Osteoblast (primary cell): ENCODE measurements around the gene ALLC. TPM values are rescaled to one million over a fixed set of nuclear protein-coding genes. Genes with fewer than 3 reads are reported as not detected.
"Not testable (repeated sequence)": the region's sequence is repeated elsewhere in the genome, so short reads cannot be mapped to it uniquely, and the experiment has no call there.

Experiments used
- DNase-seq: peaks from one replicate; pipeline ENCODE4 v3.0.0; 2011; ENCODE audit warnings: low spot score, mixed read lengths; ENCODE audit not compliant: insufficient read length; ENCODE audit errors: missing footprints
- H2AFZ ChIP-seq: 2 replicates; pipeline ENCODE4 v1.6.0; 2011; ENCODE audit warnings: mild to moderate bottlenecking, low read length
- H3K27ac ChIP-seq: 2 replicates; pipeline ENCODE4 v1.5.1; 2011; ENCODE audit warnings: mild to moderate bottlenecking, low read depth, low read length, moderate library complexity
- H3K27me3 ChIP-seq: 2 replicates; pipeline ENCODE4 v1.6.0; 2012; ENCODE audit warnings: mild to moderate bottlenecking, control low read depth, inconsistent platforms, low read length, moderate library complexity; ENCODE audit not compliant: insufficient read depth
- H3K36me3 ChIP-seq: 2 replicates; pipeline ENCODE4 v1.5.1; 2011; ENCODE audit warnings: mild to moderate bottlenecking, low read length, control low read depth, moderate library complexity; ENCODE audit not compliant: insufficient read depth
- H3K4me1 ChIP-seq: 2 replicates; pipeline ENCODE4 v1.5.1; 2011; ENCODE audit warnings: mild to moderate bottlenecking, low read length, control low read depth, moderate library complexity; ENCODE audit not compliant: insufficient read depth
- H3K4me2 ChIP-seq: 2 replicates; pipeline ENCODE4 v1.6.0; 2011; ENCODE audit warnings: mild to moderate bottlenecking, low read length; ENCODE audit not compliant: insufficient read depth
- H3K4me3 ChIP-seq: fragments of 200-600 bp; sonication (generic); 3 replicates; pipeline ENCODE4 v1.5.1; 2012; ENCODE audit warnings: mild to moderate bottlenecking, low read length, inconsistent platforms; ENCODE audit not compliant: insufficient read depth
- H3K79me2 ChIP-seq: 2 replicates; pipeline ENCODE4 v1.6.0; 2012; ENCODE audit warnings: mild to moderate bottlenecking, low read length, control low read depth, inconsistent platforms; ENCODE audit not compliant: insufficient read depth
- H3K9me3 ChIP-seq: 2 replicates; pipeline ENCODE4 v1.5.1; 2011; ENCODE audit warnings: low read depth, low read length, control low read depth
- H4K20me1 ChIP-seq: 2 replicates; pipeline ENCODE4 v1.6.0; 2012; ENCODE audit warnings: mild to moderate bottlenecking, low read length, control low read depth; ENCODE audit not compliant: insufficient read depth
- CTCF ChIP-seq: IDR thresholded peaks from 2 replicates; pipeline ENCODE4 v1.5.1; 2011; ENCODE audit warnings: mild to moderate bottlenecking, low read depth, low read length, moderate library complexity; ENCODE audit errors: extremely low read depth
- total RNA-seq: library from RNA; depleted of rRNA; stranded (reverse); fragments of >200 nt; gene quantifications from 2 replicates; pipeline ENCODE4 v1.2.3, GENCODE V29; 2012

Gene ALLC
- total RNA-seq, 1 donor, result not detected

DNA sequence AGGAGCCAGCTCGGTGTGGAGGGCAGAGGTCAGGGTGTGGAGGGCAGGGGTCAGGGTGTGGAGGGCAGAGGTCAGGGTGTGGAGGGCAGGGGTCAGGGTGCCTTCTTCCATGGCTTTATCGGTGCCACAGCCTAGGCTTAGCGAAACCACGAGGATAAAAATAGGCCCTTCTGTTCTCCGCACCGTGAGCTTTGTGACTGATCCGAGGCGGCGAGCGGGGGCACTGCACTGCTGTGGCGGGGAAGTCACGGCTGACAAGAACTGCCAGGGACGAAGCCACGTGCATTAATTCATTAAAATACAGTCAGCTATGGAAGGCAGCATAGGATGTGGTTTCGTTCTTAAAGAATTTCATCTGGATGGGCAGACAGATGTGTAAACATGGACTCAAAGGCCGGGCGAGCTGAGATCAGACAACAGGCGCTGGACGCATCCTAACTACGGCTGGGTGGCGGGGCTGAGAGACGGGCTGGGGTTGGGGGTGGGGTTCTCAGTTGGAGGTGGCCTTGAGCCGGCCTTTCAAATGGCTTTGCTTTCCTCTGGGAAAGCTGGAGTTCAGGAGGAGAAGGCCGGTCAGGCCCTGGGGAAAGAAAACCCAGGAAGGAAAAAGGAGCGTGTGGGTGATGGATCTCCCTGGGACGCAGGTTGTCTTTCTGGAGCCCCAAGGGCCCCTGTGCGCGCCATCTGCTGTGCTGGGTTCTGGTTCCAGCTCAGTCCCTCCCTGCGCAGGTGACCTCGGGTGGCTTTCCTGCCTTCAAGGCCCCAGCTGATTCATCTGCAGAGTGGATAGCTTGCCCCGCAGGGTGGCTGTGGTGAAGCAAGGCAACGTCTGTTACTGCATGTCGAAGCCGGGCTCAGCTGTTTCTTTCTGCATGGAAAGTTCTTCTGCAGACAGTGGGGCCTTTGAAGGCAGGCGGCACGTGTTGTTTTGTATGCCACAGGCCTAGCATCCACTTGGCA lies 958 bp upstream of the ALLC start:
- H3K36me3 ChIP-seq, result no peaks in the 10 kb centered on the region
- no peaks in the 10 kb centered on the region for H3K4me1 ChIP-seq
- H3K4me3 ChIP-seq, result no peak overlapping the region
- no peaks in the 10 kb centered on the region for H4K20me1 ChIP-seq
- no peaks in the 10 kb centered on the region for H3K27me3 ChIP-seq
- DNase-seq, result peak; percentile 43
- no peak overlapping the region for H3K4me2 ChIP-seq
- H2AFZ ChIP-seq, result no peak overlapping the region
- no peak for TF ChIP-seq CTCF
- H3K27ac ChIP-seq, result no peak overlapping the region
- H3K9me3 ChIP-seq, result no peaks in the 10 kb centered on the region
- H3K79me2 ChIP-seq, result no peaks in the 10 kb centered on the region

DNA sequence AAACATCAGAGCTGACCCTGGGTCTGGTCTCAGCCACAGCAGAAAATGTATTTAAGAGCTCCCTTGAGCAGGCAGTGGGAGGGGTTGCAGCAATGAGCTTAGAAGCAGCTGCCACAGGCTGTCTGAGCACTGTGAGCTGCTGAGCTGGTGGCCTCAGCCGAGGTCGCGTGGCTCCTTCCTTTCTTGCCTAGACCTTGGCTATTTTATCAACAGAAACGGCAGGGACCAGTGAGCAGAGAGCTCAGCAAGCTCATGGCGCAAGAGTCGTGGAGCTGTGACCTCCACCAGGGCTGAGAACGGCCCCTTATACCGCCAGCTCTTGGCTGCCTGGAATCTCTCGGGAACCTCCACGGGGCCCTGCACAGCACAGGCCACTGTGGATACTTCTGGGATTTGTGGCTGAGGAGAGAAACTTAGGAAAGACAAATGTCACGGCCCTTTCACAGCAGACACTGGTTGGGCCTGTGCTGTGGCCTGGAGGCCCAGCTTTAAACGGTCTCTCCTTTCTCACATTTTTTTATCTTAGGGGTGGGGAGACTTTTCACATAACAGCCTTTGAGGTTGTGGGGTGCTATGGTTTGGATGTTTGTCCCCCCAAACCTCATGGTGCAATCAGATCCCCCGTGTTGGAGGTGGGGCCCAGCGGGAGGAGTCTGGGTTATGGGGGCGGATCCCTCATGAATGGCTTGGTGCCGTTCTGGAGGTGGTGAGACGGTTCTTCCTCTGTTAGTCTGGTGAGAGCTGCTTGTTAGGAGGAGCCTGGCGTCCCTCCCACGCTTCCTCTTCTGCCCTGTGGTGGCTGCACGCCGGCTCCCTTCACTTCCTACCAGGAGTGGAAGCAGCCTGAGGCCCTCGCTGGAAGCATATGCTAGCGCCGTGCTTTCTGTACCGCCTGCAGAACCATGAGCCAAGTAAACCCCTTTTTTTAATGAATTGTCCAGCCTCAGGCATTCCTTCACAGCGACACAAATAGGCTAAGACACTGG lies 1.7 kb downstream of the ALLC start:
- H3K4me3 ChIP-seq, result no peak overlapping the region
- no peaks in the 10 kb centered on the region for H3K79me2 ChIP-seq
- peak overlapping the region; percentile 90 for H2AFZ ChIP-seq
- no peaks in the 10 kb centered on the region for H3K36me3 ChIP-seq
- peak; percentile 74 for DNase-seq
- no peaks in the 10 kb centered on the region for H4K20me1 ChIP-seq
- H3K4me2 ChIP-seq, result peak overlapping the region; percentile 18
- no peaks in the 10 kb centered on the region for H3K27me3 ChIP-seq
- no peak overlapping the region for H3K27ac ChIP-seq
- H3K4me1 ChIP-seq, result no peaks in the 10 kb centered on the region
- no peaks in the 10 kb centered on the region for H3K9me3 ChIP-seq
- no peak for TF ChIP-seq CTCF

DNA sequence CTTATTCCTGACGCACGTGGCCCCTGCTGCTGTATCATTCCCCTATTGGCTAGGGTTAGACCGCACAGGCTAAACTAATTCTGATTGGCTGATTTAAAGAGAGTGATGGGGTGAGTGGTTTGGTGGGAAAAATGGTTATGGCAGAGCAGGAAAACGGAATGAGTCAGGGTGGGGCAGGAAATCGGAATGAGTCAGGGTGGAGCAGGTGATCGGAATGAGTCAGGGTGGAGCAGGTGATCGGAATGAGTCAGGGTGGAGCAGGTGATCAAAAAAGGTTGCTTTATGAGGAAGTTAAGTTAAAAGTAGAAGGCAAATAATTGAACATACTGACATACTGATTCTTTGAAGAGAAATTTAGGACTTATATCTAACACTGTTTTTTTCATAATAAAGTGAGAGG lies 2.6 kb downstream of the ALLC start:
- H3K36me3 ChIP-seq, H2AFZ ChIP-seq, H3K4me3 ChIP-seq, DNase-seq, H3K9me3 ChIP-seq, H3K4me1 ChIP-seq, H4K20me1 ChIP-seq, H3K27ac ChIP-seq, H3K27me3 ChIP-seq, H3K4me2 ChIP-seq, H3K79me2 ChIP-seq: not testable (repeated sequence)

DNA sequence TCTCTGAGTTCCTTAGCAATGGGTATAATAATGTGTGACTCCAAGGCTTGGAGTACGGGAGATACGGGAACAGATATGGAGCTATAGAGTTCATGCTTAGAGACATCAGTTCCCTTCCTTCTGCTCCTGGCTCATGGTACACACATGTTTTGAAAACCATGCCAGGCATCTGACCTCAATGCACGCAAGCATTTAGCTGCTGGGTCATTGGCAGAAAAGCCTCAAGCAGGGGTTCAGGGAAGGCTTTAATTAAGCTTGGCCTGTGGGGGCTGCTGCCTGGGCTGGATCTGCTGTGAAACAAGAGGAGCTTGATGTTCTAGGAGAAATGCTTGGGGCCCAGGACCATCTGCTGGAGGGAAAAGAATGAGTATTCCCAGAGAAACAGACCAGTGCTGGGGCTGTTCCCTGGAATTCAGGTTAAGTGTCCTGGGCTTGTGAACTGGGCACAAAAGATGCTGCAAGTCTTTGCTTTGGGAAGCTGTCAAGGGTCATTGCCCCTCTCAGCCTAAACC lies 3.2 kb downstream of the ALLC start:
- Histone ChIP-seq H3K9me3 (no peaks in the 10 kb centered on the region), H2AFZ (no peak overlapping the region), H3K27me3 (no peaks in the 10 kb centered on the region), H3K79me2 (no peaks in the 10 kb centered on the region), H3K4me1 (no peaks in the 10 kb centered on the region), H3K27ac (no peak overlapping the region), H3K4me3 (no peak overlapping the region), H3K4me2 (no peak overlapping the region), H4K20me1 (no peaks in the 10 kb centered on the region), H3K36me3 (no peaks in the 10 kb centered on the region)
- no peak for DNase-seq
- no peak for TF ChIP-seq CTCF
